GM12801 (cell line): ENCODE measurements around the gene PDE4D.

Experiments used
- TF ChIP-seq, protein P1 (sequence below): IDR thresholded peaks from one replicate; pipeline ENCODE4 v1.5.1; 2011; ENCODE audit warnings: control low read depth; ENCODE audit not compliant: insufficient read length; ENCODE audit errors: extremely low read depth

Gene PDE4D

GRCh38 chr5:59149271-59149670 lies 744.3 kb downstream of the PDE4D start:
- TF ChIP-seq, protein P1, sequence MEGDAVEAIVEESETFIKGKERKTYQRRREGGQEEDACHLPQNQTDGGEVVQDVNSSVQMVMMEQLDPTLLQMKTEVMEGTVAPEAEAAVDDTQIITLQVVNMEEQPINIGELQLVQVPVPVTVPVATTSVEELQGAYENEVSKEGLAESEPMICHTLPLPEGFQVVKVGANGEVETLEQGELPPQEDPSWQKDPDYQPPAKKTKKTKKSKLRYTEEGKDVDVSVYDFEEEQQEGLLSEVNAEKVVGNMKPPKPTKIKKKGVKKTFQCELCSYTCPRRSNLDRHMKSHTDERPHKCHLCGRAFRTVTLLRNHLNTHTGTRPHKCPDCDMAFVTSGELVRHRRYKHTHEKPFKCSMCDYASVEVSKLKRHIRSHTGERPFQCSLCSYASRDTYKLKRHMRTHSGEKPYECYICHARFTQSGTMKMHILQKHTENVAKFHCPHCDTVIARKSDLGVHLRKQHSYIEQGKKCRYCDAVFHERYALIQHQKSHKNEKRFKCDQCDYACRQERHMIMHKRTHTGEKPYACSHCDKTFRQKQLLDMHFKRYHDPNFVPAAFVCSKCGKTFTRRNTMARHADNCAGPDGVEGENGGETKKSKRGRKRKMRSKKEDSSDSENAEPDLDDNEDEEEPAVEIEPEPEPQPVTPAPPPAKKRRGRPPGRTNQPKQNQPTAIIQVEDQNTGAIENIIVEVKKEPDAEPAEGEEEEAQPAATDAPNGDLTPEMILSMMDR, result no peak

GRCh38 chr5:59146729-59147128 lies 746.8 kb downstream of the PDE4D start:
- TF ChIP-seq, protein P1, result no peak

DNA sequence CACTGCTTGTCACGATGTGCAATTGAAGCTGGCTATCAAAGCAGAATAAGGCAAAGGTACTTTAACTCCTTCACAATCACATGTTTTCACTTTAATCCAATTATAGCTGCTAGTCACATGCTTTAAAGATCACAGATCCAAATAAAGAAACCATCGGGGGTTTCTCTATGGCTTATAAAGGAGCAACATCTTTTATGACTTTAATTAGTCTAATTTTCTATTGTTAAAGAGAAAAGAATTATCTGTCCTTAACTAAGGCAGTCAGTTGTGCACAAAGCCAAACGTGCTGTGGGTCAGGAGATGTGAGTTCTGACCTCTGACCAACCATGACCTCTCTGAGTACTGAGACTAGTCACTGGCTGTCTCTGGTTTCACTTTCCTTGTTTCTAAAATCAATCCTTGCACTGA lies 749.6 kb downstream of the PDE4D start:
- TF ChIP-seq, protein P1, result no peak

- TF ChIP-seq, protein P1, result no peak
Measured at GRCh38 chr5:59142927-59143326, 750.6 kb downstream of the PDE4D start.

DNA sequence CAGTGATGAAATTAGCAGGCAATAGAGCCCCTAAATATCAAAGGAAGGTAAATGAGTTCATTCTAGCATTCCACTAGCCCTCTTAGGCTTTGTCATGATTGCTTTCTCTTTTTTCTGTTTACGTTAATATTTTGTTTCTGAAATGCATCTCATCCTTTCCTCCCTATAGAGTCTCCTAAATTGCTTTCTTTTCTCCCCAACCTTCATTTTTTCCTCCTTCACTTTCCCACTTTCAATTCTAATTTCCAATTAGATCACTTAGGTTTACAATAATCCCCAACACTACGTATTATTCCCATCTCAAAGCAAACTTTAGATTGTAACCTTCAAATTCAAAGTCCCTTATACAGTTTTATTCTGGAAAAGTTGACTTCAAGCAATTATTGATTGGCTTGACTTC lies 751.4 kb downstream of the PDE4D start:
- TF ChIP-seq, protein P1, result no peak

- TF ChIP-seq, protein P1, result no peak
Measured at GRCh38 chr5:59140133-59140532, 753.4 kb downstream of the PDE4D start.

DNA sequence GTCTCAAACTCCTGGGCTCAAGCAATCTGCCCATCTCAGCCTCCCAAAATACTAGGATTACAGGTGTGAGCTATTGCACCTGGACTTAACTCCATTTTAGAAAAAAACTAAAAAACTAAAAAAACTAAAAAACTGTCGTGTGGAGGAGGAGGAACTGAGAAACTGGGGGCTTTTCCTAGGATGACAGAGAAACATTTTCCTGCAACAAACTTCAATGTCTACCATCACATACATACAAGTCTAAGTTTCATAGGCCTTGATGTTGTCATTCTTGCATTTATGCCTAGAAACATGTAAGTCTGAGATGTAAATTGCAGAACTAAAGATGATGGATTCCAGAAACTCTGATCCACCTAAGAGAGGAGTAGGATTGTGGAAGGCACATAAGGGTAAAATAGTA lies 753.8 kb downstream of the PDE4D start:
- TF ChIP-seq, protein P1, result no peak

- TF ChIP-seq, protein P1, result no peak
Measured at GRCh38 chr5:59138509-59138908, 755.0 kb downstream of the PDE4D start.
